ENCODE results near the gene ANTXR1.
"Not testable (repeated sequence)": the region's sequence is repeated elsewhere in the genome, so short reads cannot be mapped to it uniquely, and the experiment has no call there.

Gene ANTXR1

GRCh38 chr2:69167469-69167822, 154.5 kb downstream of the ANTXR1 start:
- no peak for DNase-seq

- no peak for DNase-seq
Measured at GRCh38 chr2:69168144-69168813, 155.3 kb downstream of the ANTXR1 start.

GRCh38 chr2:69168950-69169654, 156.1 kb downstream of the ANTXR1 start:
- no peak for DNase-seq

GRCh38 chr2:69169655-69170389, 156.8 kb downstream of the ANTXR1 start:
- no peak for DNase-seq

- DNase-seq: no peak
Measured at GRCh38 chr2:69170661-69171060, 157.7 kb downstream of the ANTXR1 start.

GRCh38 chr2:69171116-69171896, 158.3 kb downstream of the ANTXR1 start:
- DNase-seq: no peak

- no peak for DNase-seq
Measured at GRCh38 chr2:69171897-69172525, 159.0 kb downstream of the ANTXR1 start.

- no peak for DNase-seq
Measured at GRCh38 chr2:69173706-69174105, 160.7 kb downstream of the ANTXR1 start.

- DNase-seq: not testable (repeated sequence)
Measured at GRCh38 chr2:69174211-69174610, 161.2 kb downstream of the ANTXR1 start.

GRCh38 chr2:69175790-69176715, 163.1 kb downstream of the ANTXR1 start:
- no peak for DNase-seq

- no peak for DNase-seq
Measured at GRCh38 chr2:69177063-69177771, 164.2 kb downstream of the ANTXR1 start.

- DNase-seq: peak; percentile 37 to 56
Measured at GRCh38 chr2:69177785-69178636, 165.0 kb downstream of the ANTXR1 start.

GRCh38 chr2:69178756-69179155, 165.8 kb downstream of the ANTXR1 start:
- no peak for DNase-seq

GRCh38 chr2:69180227-69180626, 167.2 kb downstream of the ANTXR1 start:
- DNase-seq: no peak

- no peak for DNase-seq
Measured at GRCh38 chr2:69180974-69181373, 168.0 kb downstream of the ANTXR1 start.

GRCh38 chr2:69181806-69182427, 168.9 kb downstream of the ANTXR1 start:
- DNase-seq: no peak

GRCh38 chr2:69183659-69184058, 170.7 kb downstream of the ANTXR1 start:
- DNase-seq: no peak

GRCh38 chr2:69184224-69184623, 171.2 kb downstream of the ANTXR1 start:
- DNase-seq: no peak

GRCh38 chr2:69185807-69186206, 172.8 kb downstream of the ANTXR1 start:
- no peak for DNase-seq
